Left cardiac atrium (tissue), 4 donors: ENCODE data around the gene BTBD2. TPM values are rescaled to one million over a fixed set of nuclear protein-coding genes. Genes with fewer than 3 reads are reported as not detected.

Experiments
- ATAC-seq, 2 donors: fragments of 200-7000 bp; cut with Tn5 transposase; one replicate each; pipeline ENCODE4 v1.9.1; 2020; ENCODE audit warnings: mild to moderate bottlenecking in 2 of 2, moderate library complexity in 2 of 2
- DNase-seq: peaks from one replicate; pipeline ENCODE4 v3.0.0-alpha.2; 2020
- intact Hi-C, 2 donors: fragments of 100-400 bp; cut with DNase I; formaldehyde crosslinking; loops; one replicate each; pipeline versions ENCODE4 v1.14.1 to v1.15.1; 2022 to 2023
- total RNA-seq, 2 donors: library from RNA; stranded (reverse); fragmentation: NEBNext Ultra II Directional; extraction: Animal tissue kit (Norgen Biotek cat#: 25700); gene quantifications; one replicate each; pipeline ENCODE4 v1.2.1, GENCODE V29; 2021
- donor health status: DM: no; HTN: yes; CAD: no.
- donor health status: DM: no; HTN: yes; CAD: no; lungs with severe emphysema.
- donor health status: DM: yes; HTN: yes; CAD: no.
- donor health status: Dilated cardiomyopathy.

The BTBD2 gene
- total RNA-seq, 2 donors from 2014 or later, result 51.4 to 54.3 TPM

- intact Hi-C loops, result no loop called here
- DNase-seq (no peak), ATAC-seq (peak in 1 of 2 donors; percentile 45)
These were observed 11.8 kb upstream of the BTBD2 start for GRCh38 chr19:2027361-2027760.

GRCh38 chr19:2026770-2027169 lies 11.3 kb upstream of the BTBD2 start:
- ATAC-seq, result no peak
- intact Hi-C loops, result no loop called here
- DNase-seq, result no peak

DNA sequence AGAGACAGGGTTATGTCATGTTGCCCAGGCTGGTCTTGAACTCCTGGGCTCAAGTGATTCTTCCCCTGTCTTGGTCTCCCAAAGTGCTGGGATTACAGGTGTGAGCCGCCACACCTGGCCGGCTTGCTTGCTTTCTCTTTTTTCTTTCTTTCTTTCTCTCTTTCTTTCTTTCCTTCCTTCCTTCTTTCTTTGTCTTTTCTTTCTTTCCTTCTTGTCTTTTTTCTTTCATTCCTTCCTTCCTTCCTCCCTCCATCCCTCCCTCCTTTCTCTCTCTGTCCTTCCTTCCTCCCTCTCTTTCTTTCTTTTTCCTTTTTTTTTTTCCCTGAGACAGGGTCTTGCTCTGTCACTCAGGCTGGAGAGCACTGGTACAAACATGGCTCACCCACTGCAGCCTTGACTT lies 6.8 kb upstream of the BTBD2 start:
- intact Hi-C loops, result loop anchor here in 1 of 2 donors (5.0 kb wide), 1 partner anchor 45 kb away; no protein-coding TSS in a partner anchor
- ATAC-seq, result no peak
- DNase-seq, result no peak

GRCh38 chr19:2021453-2022140 lies 6.1 kb upstream of the BTBD2 start:
- intact Hi-C loops, result loop anchor here in 1 of 2 donors (5.0 kb wide), 1 partner anchor 46 kb away; no protein-coding TSS in a partner anchor
- no peak for DNase-seq
- ATAC-seq, result no peak

GRCh38 chr19:2018752-2019151 lies 3.2 kb upstream of the BTBD2 start:
- intact Hi-C loops, result loop anchor here in 1 of 2 donors (1.0 kb wide), 1 partner anchor 51 kb away; no protein-coding TSS in a partner anchor
- DNase-seq (no peak), ATAC-seq (no peak)

DNA sequence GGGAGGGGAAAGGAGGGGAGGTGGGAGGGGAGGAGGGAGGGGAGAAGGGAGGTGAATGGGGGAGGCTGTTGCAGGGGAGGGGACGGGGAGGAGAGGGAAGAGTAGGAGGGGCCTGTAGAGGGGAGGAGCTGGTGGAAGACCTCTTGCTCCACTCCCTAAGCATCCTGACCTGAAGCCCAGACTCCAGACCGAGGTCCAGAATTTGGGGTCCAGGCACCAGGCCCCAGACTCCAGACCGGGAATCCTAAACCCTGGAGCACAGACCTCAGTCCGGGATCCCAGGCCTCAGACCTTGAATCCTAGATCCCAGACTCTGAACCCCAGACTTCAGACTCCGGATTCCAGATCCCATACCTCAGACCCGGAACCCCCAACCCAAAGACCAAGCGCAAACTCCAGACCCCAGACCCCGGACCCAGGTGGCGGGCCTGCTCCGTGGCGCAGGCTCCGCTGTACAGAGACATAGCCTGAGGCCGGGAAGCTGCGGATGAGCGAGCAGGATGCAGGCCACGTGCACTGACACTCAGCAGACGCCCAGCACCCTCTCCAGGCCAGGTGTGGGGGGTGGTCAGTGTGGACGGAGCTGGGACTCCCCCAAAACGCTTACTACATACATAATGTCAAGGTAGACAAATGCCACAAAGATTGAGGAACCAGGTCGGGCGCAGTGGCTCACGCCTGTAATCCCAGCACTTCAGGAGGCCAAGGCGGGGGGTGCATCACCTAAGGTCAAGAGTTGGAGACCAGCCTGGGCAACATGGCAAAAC lies 710 bp upstream of the BTBD2 start:
- intact Hi-C loops, result no loop called here
- ATAC-seq, result peak; percentile 88 to 90
- peak; percentile 83 for DNase-seq

GRCh38 chr19:2014731-2015607 lies 545 bp downstream of the BTBD2 start:
- intact Hi-C loops, result no loop called here
- peak; percentile 7 to 13 for ATAC-seq
- no peak for DNase-seq

GRCh38 chr19:2014131-2014571 lies 1.4 kb downstream of the BTBD2 start:
- DNase-seq, result no peak
- ATAC-seq, result peak; percentile 2 to 3
- intact Hi-C loops, result no loop called here

DNA sequence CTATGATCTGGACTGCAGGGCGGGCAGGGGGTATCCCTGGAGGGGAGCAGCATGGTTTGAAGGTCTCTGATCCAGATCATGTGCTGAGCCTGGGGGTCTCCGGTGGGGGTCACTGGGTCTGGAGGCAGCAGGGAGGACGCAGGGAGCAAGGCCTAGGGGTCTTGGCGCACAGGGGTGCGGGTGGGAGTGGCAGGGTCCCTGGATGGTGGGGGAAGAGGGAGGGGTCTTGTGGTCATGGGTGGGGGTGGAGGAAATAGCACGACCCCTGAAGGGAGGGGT lies 1.9 kb downstream of the BTBD2 start:
- DNase-seq, result no peak
- intact Hi-C loops, result no loop called here
- ATAC-seq, result no peak

DNA sequence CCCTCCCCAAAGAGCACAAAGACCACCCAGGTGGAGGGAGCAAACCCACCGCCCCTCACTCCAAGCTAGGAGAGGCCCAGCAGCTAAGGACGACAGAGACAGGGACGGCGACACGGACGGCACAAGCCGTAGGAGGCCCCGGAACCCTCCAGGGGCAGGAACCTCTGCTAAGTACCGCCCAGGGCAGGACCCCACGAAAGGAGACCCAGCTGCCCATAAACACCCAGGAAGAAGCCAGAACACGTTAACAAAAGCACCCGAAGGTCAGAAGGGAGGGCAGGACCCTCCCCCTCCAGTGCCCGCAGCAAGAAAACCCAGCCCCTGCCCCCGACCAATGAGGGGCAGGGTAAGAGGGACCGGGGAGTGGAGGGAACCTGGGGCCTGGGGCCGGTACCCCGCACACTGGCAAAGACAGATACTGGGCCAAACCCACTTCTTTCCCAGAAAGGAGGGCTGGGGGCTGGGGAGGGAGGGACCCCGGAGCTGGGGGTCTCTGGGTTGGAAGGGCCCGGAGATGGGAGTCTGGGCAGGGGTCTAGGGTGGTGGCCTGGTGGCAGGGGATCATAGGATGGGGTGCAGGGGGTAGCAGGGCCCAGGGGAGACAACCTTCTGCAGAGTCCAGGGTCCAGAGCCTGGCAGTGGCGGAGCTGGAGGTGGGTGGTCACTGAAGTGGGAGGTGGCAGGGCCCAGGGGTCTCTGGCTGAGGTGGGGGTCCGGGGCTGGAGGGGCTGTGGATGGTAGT lies 2.4 kb downstream of the BTBD2 start:
- ATAC-seq (no peak), DNase-seq (no peak)
- intact Hi-C loops, result no loop called here

GRCh38 chr19:2011169-2011568 lies 4.3 kb downstream of the BTBD2 start:
- intact Hi-C loops, result no loop called here
- no peak for DNase-seq
- ATAC-seq, result no peak

DNA sequence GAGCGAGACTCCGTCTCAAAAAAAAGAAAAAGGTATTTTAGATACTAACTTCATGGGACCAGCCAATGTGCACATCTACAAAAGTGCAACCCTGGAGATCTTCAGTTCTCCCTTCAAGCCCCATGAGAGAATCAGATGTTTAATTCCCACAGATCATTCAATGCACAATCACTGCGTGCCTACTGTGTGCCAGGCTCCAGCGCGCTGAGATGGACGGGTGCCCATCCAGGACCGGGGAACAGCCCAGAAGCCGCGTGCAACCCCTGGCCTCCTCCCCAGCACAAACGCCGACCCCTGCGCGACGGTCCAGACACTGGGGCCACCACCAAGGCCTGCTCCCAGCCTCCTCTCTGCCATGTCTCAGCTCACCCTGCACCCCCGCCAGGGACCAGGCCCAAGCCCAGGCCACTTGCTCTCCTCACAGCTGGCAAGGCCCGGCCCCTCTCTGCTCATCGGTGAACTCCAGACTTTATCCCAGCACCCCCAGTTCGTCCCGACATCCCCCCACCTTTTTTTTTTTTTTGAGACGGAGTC lies 5.3 kb downstream of the BTBD2 start:
- DNase-seq, result no peak
- ATAC-seq, result no peak
- intact Hi-C loops, result no loop called here

DNA sequence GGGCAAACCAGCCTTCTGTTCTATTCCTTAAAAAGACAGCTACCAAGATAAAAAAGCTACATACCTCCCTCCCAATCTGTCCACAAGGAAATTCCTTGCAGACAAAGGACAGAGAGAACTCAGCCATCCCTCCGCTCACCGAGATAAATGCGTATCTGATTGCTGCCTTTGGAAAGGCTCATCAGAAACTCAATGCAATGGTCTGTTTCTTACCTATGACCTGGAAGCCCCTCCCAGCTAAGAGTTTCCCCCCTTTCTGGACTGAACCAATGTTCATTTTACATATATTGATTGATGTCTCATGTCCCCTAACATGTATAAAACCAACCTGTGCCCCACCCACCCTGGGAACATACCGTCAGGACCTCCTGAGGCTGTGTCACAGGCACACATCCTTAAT lies 11.6 kb downstream of the BTBD2 start:
- intact Hi-C loops, result no loop called here
- no peak for ATAC-seq
- no peak for DNase-seq

DNA sequence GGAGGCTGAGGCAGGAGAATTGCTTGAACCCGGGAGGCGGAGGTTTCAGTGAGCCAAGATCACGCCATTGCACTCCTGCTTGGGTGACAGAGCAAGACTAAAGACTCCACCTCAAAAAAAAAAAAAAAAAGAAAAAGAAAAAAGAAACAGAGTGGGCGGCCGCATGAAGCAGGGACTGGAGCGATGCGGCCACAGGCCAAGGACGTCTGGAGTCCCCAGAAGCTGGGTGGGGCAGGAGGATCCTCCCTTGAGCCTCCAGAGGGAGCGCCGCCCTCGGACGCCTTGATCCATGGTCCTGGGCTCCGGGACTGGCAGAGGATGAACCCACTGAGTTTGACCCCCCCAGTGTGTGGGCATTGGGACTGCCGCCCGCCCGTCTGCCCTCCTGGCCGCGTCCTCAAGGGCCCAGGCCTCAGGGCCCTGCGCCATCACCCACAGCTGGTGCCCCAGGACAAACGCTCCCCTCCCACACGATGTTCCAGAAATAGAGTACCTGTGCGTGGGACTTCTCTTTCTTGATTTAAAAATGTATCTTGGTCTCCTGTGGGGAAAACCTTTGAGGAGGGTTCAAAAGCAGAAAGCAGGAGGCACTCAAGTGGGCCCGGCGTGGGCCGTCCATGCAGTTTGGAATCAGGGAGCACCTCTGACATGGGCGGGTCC lies 15.5 kb downstream of the BTBD2 start:
- ATAC-seq (peak in 1 of 2 donors; percentile 10), DNase-seq (no peak)
- intact Hi-C loops, result loop anchor here in 1 of 2 donors (5.0 kb wide), 1 partner anchor 43 kb away; no protein-coding TSS in a partner anchor

GRCh38 chr19:1998712-1999708 lies 16.5 kb downstream of the BTBD2 start:
- DNase-seq, result no peak
- intact Hi-C loops, result loop anchor here in 1 of 2 donors (5.0 kb wide), 1 partner anchor 42 kb away; no protein-coding TSS in a partner anchor
- no peak for ATAC-seq

GRCh38 chr19:1997353-1998233 lies 17.9 kb downstream of the BTBD2 start:
- DNase-seq (no peak), ATAC-seq (no peak)
- intact Hi-C loops, result loop anchor here in 1 of 2 donors (5.0 kb wide), 1 partner anchor 40 kb away; no protein-coding TSS in a partner anchor
